HepG2 (cell line): ENCODE results near the gene FAM83C. TPM values are rescaled to one million over a fixed set of nuclear protein-coding genes. Genes with fewer than 3 reads are reported as not detected.

Experiments
- ESRRA ChIP-seq: sonication (generic); formaldehyde crosslinking; IDR thresholded peaks from 2 replicates; pipeline ENCODE4 v1.5.1; 2020; ENCODE audit warnings: mild to moderate bottlenecking, low read depth, missing genetic modification reagents
- FOSL2 ChIP-seq: sonication (generic); formaldehyde crosslinking; IDR thresholded peaks from 2 replicates; pipeline ENCODE4 v1.4.0; 2020; ENCODE audit warnings: missing genetic modification reagents
- GATA4 ChIP-seq: sonication (generic); IDR thresholded peaks from 2 replicates; pipeline ENCODE4 v1.6.1; 2016; ENCODE audit warnings: antibody characterized with exemption, low read depth, borderline replicate concordance
- HHEX ChIP-seq: IDR thresholded peaks from 2 replicates; pipeline ENCODE4 v1.6.1; 2016; ENCODE audit warnings: control low read depth
- KLF9 ChIP-seq: IDR thresholded peaks from 2 replicates; pipeline ENCODE4 v1.6.1; 2016; ENCODE audit warnings: low read depth
- LBX2 ChIP-seq: sonication (generic); formaldehyde crosslinking; IDR thresholded peaks from 2 replicates; pipeline ENCODE4 v1.5.0; 2020; ENCODE audit warnings: missing genetic modification reagents, mild to moderate bottlenecking, borderline replicate concordance
- MED13 ChIP-seq: sonication (generic); formaldehyde crosslinking; IDR thresholded peaks from 2 replicates; pipeline ENCODE4 v1.5.0; 2020; ENCODE audit warnings: missing genetic modification reagents
- MYNN ChIP-seq: sonication (generic); formaldehyde crosslinking; IDR thresholded peaks from 2 replicates; pipeline ENCODE4 v1.4.0; 2020; ENCODE audit warnings: mild to moderate bottlenecking, low read depth, missing genetic modification reagents
- MZF1 ChIP-seq: sonication (generic); formaldehyde crosslinking; IDR thresholded peaks from 2 replicates; pipeline ENCODE4 v1.8.1; 2023; ENCODE audit warnings: mild to moderate bottlenecking, missing genetic modification reagents, borderline replicate concordance
- PHF21A ChIP-seq: sonication (generic); formaldehyde crosslinking; IDR thresholded peaks from 2 replicates; pipeline ENCODE4 v1.5.0; 2020; ENCODE audit warnings: mild to moderate bottlenecking, missing genetic modification reagents
- POLR2AphosphoS5 ChIP-seq: IDR thresholded peaks from 2 replicates; pipeline ENCODE4 v1.6.1; 2012; ENCODE audit warnings: low read depth, low read length
- PPARG ChIP-seq: conservative IDR thresholded peaks from 2 replicates; pipeline ENCODE4 v1.6.1; 2016; ENCODE audit warnings: missing biosample characterization, missing genetic modification reagents
- PRDM10 ChIP-seq: sonication (generic); formaldehyde crosslinking; IDR thresholded peaks from 2 replicates; pipeline ENCODE4 v1.4.0; 2020; ENCODE audit warnings: low read depth, missing genetic modification reagents
- SMAD9 ChIP-seq: sonication (generic); formaldehyde crosslinking; IDR thresholded peaks from 2 replicates; pipeline ENCODE4 v1.5.1; 2020; ENCODE audit warnings: mild to moderate bottlenecking, missing genetic modification reagents
- SMARCC2 ChIP-seq: fragments of 450-650 bp; IDR thresholded peaks from 2 replicates; pipeline ENCODE4 v1.6.1; 2017; ENCODE audit warnings: antibody characterized with exemption, mild to moderate bottlenecking
- TAF1 ChIP-seq: sonication (generic); formaldehyde crosslinking; IDR thresholded peaks from 2 replicates; pipeline ENCODE4 v1.4.0; 2020; ENCODE audit warnings: missing genetic modification reagents
- TBL1XR1 ChIP-seq: fragments of 150-350 bp; IDR thresholded peaks from 2 replicates; pipeline ENCODE4 v1.6.1; 2014; ENCODE audit warnings: borderline replicate concordance, low read length; ENCODE audit not compliant: partially characterized antibody
- ZNF605 ChIP-seq: sonication (generic); formaldehyde crosslinking; IDR thresholded peaks from 2 replicates; pipeline ENCODE4 v1.8.0; 2022; ENCODE audit warnings: mild to moderate bottlenecking, missing genetic modification reagents
- ZNF660 ChIP-seq: sonication (generic); formaldehyde crosslinking; IDR thresholded peaks from 2 replicates; pipeline ENCODE4 v1.5.1; 2020; ENCODE audit warnings: mild to moderate bottlenecking, low read depth, missing genetic modification reagents, borderline replicate concordance
- ZNF747 ChIP-seq: sonication (generic); formaldehyde crosslinking; IDR thresholded peaks from 2 replicates; pipeline ENCODE4 v1.8.1; 2023; ENCODE audit warnings: missing genetic modification reagents, mild to moderate bottlenecking, borderline replicate concordance
- ZSCAN25 ChIP-seq: sonication (generic); formaldehyde crosslinking; IDR thresholded peaks from 2 replicates; pipeline ENCODE4 v1.8.0; 2022; ENCODE audit warnings: mild to moderate bottlenecking, missing genetic modification reagents
- polyA plus RNA-seq, 8 experiments: library from polyadenylated mRNA; depleted of rRNA in 3 of 8; stranded (reverse) in 7 of 8; unstranded in 1 of 8; fragments of >200 nt; fragmentation: Illumina TruSeq in 4 of 8; extraction: Trizol in 4 of 8; gene quantifications; 2 replicates each; pipeline versions ENCODE4 v1.2.1 to v1.2.3, GENCODE V29; 2011 to 2016; ENCODE audit warnings: low read depth in 4 of 8, missing spikeins in 1 of 8, mixed read lengths in 1 of 8; ENCODE audit not compliant: insufficient read depth in 1 of 8
- total RNA-seq, 5 experiments: library from RNA; depleted of rRNA; stranded (reverse); fragments of >200 nt; fragmentation: Illumina TruSeq; extraction: Trizol; gene quantifications; 2 replicates each; pipeline ENCODE4 v1.2.3, GENCODE V29; 2016; ENCODE audit warnings: low read depth in 1 of 5
- TF ChIP-seq, protein P1 (sequence below): sonication (generic); formaldehyde crosslinking; IDR thresholded peaks from 2 replicates; pipeline ENCODE4 v1.5.1; 2020; ENCODE audit warnings: mild to moderate bottlenecking, missing genetic modification reagents, borderline replicate concordance
- TF ChIP-seq, protein P2 (sequence below): sonication (generic); formaldehyde crosslinking; IDR thresholded peaks from 2 replicates; pipeline ENCODE4 v1.5.1; 2020; ENCODE audit warnings: missing genetic modification reagents, mild to moderate bottlenecking, borderline replicate concordance

FAM83C gene
- total and polyA plus RNA-seq, 2 of the 13 experiments (the other 11 are each of a cell fraction or from before 2014, with no cell fraction given), result 0.04 TPM; not detected in 1

DNA sequence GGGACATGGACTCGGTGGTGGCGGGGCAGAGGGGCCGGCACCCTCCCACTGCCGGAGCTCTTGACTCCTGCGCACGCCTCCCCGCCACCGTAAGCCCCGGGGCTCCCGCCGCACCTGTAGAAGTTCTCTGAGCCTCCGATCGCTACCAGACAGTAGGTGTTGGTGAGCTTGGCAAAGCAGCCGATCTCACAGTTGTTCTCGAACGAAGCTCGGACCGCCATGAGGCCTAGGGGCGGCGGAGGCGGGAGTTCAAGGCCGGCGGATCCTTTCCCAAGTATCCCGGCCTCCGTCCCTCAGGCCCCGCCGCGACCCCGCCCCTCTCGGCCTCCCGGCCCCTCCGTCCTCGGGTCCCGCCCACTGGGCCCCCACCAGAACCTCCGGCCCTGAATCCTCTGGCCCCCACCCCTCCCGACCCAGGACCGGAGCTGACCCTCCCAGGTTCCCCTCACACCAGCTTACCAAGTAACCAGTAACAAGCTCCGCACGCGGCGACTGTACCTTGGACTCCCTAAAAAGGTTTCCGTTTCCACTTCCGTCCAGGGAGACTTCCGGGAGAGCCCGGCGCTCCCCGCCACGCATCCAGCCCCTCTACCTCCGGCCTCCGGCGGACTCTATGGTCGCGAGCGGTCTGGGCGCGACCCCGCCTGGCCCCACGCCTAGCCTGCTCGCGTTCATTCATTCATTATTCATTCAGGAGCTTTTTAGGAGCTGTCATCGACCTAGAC, 7.8 kb downstream of the FAM83C start, which contains the start of gene EIF6 (continued):
- 0 out of 2 replicates have a peak, but pooled peaks have one; percentile 13 for TF ChIP-seq MED13 (CRISPR knock-in tag)
- no peak; the same call in 1 of the 2 replicates for TF ChIP-seq GATA4
- TF ChIP-seq PHF21A (CRISPR knock-in tag), result peak; percentile 90; the same call in 1 of the 2 replicates
- TF ChIP-seq SMAD9 (CRISPR knock-in tag), result no peak
- peak; percentile 67; the same call in 1 of the 2 replicates for TF ChIP-seq KLF9 (CRISPR knock-in tag)
- 0 out of 2 replicates have a peak, but pooled peaks have one; percentile 13 for TF ChIP-seq LBX2
- peak; percentile 95; the same call in 1 of the 2 replicates for TF ChIP-seq ZNF747 (CRISPR knock-in tag)
- TF ChIP-seq PPARG (CRISPR knock-in tag), result peak; percentile 79
- TF ChIP-seq MZF1 (CRISPR knock-in tag), result peak; percentile 26; the same call in 1 of the 2 replicates
- no peak for TF ChIP-seq HHEX (CRISPR knock-in tag)
- TF ChIP-seq POLR2AphosphoS5, result peak; percentile 99
- TF ChIP-seq ZNF605 (CRISPR knock-in tag), result peak; percentile 98
- peak; percentile 58 for TF ChIP-seq ESRRA
- peak; percentile 56 for TF ChIP-seq FOSL2 (CRISPR knock-in tag)
- TF ChIP-seq TBL1XR1, result peak; percentile 76
- TF ChIP-seq PRDM10 (CRISPR knock-in tag), result peak; percentile 35; the same call in 1 of the 2 replicates
- TF ChIP-seq, protein P1, sequence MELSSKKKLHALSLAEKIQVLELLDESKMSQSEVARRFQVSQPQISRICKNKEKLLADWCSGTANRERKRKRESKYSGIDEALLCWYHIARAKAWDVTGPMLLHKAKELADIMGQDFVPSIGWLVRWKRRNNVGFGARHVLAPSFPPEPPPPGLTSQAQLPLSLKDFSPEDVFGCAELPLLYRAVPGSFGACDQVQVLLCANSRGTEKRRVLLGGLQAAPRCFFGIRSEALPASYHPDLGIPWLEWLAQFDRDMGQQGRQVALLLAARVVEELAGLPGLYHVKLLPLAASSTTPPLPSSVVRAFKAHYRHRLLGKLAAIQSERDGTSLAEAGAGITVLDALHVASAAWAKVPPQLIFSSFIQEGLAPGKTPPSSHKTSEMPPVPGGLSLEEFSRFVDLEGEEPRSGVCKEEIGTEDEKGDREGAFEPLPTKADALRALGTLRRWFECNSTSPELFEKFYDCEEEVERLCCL (CRISPR knock-in tag), result peak; percentile 87
- peak; percentile 89 for TF ChIP-seq TAF1
- TF ChIP-seq ZNF660, result no peak
- TF ChIP-seq, protein P2, sequence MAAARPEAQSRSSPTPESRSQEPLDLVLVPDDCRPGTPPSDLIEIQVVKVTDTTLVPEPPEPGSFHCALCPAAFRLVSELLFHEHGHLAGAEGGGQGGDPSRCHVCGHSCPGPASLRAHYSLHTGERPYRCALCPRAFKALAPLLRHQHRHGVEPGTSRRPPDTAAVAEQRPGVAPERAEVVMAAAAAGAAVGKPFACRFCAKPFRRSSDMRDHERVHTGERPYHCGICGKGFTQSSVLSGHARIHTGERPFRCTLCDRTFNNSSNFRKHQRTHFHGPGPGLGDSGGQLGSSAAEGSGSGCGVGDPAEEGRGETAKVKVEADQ (CRISPR knock-in tag), result peak; percentile 99
- peak; percentile 94 for TF ChIP-seq MYNN (CRISPR knock-in tag)
- peak; percentile 58; the same call in 1 of the 2 replicates for TF ChIP-seq ZSCAN25 (CRISPR knock-in tag)
- TF ChIP-seq SMARCC2, result peak; percentile 8; the same call in 1 of the 2 replicates
